GM21360 (cell line): Measurements from ENCODE around the gene CCDC112.

ENCODE experiments used
- ATAC-seq: cut with Tn5 transposase; IDR thresholded peaks from one replicate; pipeline ENCODE4 v1.9.1; 2021; ENCODE audit warnings: mild to moderate bottlenecking, moderate library complexity; ENCODE audit not compliant: unreplicated experiment

CCDC112 gene

GRCh38 chr5:115317736-115318135, 21.3 kb upstream of the CCDC112 start:
- ATAC-seq, result no peak

- no peak for ATAC-seq
Measured at GRCh38 chr5:115317320-115317719, 20.9 kb upstream of the CCDC112 start.

- no peak for ATAC-seq
Measured at GRCh38 chr5:115313632-115314031, 17.2 kb upstream of the CCDC112 start.

DNA sequence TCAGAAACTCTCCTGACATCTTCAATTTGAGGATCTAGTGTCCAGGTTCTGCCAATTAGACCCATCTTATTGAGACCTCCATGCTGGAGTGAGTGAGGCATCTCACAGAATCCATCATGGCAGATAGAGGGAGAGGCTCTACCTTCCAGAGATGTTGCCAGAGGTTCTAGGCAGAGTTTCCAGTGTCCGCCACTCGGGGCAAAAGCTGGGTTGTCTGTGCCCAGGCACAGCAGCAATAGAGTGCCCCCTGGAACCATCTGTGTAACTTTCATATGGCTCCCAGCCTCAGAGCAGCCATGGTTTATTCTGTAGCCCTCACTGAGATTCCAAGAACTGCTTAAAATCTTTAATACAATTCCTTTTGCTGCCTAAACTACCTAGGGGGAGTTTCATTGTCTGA, 16.6 kb upstream of the CCDC112 start:
- ATAC-seq, result no peak

DNA sequence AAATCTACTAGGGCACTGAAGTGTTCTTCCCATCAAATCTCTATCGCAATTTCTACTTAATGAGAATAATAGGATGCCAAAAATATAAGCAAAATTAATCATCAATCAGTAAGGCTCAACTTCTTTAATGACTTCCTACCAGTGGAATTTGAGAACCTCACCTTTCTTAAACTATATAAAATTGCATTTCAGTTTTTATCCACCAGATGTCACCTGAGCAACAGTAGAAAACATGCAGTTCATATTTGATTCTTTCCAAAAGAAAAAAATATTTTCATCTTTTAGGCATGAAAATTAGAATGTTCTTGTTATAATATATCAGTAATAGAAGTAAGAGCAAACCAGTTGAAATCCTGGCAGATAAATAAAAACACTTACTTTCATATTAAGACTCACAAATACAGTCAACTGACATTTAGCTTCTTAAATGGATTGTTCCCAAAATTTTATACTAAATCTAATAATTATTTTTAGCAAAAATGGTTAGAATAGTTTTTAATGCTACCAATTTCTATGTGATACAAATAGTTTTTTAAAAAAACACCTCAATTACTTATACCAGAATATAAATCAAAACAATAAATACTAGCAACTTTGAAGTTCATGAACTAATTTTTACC, 13.4 kb upstream of the CCDC112 start:
- no peak for ATAC-seq

- no peak for ATAC-seq
Measured at GRCh38 chr5:115308815-115309214, 12.4 kb upstream of the CCDC112 start.

- no peak for ATAC-seq
Measured at GRCh38 chr5:115306011-115306536, 9.6 kb upstream of the CCDC112 start.

- no peak for ATAC-seq
Measured at GRCh38 chr5:115304496-115304895, 8.0 kb upstream of the CCDC112 start.

GRCh38 chr5:115298811-115299210, 2.4 kb upstream of the CCDC112 start:
- no peak for ATAC-seq

DNA sequence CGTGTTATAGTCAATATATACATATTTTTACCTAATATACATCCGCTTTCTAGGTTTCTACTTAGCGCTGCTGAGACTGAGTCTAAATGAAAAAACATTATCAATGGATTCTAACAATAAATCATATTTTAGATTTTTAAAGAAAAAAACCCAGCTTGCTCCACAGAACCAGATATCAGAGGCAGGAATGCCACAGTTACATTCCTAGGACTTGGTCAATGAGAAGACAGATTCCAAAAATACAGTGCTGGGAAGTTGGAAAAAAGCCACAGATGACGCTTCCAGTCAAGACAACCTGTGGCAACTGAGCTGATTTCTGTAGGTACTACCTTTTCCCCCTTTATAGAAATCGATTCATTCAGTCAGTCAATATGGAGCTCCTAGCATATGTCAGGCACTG, 577 bp upstream of the CCDC112 start:
- no peak for ATAC-seq

DNA sequence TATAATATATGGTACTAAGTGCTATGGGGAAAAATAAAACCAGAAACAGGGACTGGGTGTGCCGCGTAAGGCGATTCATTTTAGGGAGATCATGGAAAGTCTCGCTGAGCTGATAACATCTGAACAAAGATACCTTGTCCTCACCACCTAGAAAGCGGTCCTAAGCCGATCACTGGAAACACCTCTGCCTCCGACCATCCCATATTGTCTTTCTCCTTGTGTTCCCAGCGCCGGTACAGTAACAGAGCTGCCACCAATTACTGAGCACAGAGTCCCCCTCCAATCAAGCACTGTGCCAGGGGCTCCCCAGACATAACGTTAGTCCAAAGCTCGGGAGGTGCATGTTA, 704 bp downstream of the CCDC112 start:
- ATAC-seq, result peak; percentile 22

DNA sequence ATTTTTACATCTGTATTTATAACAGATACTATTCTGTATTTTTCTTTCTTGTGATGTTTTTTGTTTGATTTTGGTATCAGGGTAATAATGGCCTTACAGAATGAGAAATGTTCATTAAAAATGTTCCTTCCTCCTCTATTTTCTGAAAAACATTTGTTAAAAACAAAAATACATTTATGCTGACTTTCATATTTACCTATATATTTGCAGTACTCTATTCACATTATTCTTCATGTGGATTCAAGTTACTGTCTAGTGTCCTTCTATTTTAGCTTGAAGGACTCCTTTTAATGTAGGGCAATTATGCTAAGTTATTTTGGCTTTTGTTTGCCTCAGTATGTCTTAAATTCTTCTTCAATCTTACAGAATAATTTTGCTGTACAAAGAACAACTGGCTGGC, 5.1 kb downstream of the CCDC112 start:
- no peak for ATAC-seq

DNA sequence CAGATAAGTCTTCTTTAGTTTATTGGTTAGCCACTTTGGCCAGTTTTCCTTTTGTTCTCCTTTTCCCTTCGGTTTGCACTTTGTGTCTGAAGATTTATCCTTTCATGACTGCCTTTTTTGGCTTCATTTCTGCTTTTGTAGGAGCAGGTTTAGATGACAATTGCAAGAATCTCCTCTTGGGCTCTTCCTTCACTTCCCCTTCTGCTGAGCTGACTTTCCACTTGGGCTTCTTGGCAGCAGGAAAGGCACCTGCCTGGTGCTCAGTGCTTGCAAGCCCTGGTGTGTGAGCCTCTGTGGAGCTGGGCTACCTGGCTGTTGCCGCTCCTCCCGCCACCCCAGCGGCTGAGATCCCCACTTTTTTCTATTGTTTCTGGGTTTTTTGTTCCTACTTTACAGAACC, 7.3 kb downstream of the CCDC112 start:
- ATAC-seq, result no peak

GRCh38 chr5:115284021-115284420, 12.4 kb downstream of the CCDC112 start:
- ATAC-seq, result no peak

GRCh38 chr5:115282131-115282530, 14.3 kb downstream of the CCDC112 start:
- no peak for ATAC-seq

GRCh38 chr5:115274584-115274983, 21.9 kb downstream of the CCDC112 start:
- no peak for ATAC-seq

DNA sequence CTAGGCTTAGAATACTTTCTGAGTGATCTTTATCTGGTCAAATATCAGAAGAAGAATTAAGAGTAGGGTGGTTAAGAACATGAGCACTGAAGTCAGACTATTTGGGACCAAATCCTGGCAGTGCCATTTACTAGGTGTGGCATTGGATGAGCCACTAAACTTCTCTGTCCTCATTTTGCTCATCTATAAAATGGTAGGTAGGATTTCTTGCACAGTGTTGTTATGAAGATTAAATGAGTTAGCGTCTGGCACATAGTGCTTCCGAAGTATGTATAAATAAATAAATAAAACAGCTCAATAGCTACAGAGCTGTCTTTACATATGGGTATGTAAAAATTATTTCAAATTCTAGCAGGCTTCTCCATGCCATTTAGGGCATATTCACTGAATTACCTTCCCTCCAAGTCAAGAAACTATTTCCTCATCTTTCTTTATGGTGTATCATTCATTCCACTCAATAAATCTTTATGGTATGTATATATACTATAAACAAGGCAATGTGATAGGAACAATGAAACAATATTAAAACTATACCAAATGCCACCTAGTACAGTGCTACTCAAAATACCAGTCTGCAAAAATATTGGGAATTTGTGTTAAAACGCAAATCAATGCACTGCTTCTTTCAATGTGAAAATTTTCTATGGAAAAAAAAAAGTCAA, 24.0 kb downstream of the CCDC112 start:
- no peak for ATAC-seq

GRCh38 chr5:115271295-115272050, 25.0 kb downstream of the CCDC112 start:
- peak; percentile 52 for ATAC-seq

- no peak for ATAC-seq
Measured at GRCh38 chr5:115267617-115268016, 28.8 kb downstream of the CCDC112 start.

GRCh38 chr5:115265220-115265619, 31.2 kb downstream of the CCDC112 start:
- ATAC-seq, result no peak

DNA sequence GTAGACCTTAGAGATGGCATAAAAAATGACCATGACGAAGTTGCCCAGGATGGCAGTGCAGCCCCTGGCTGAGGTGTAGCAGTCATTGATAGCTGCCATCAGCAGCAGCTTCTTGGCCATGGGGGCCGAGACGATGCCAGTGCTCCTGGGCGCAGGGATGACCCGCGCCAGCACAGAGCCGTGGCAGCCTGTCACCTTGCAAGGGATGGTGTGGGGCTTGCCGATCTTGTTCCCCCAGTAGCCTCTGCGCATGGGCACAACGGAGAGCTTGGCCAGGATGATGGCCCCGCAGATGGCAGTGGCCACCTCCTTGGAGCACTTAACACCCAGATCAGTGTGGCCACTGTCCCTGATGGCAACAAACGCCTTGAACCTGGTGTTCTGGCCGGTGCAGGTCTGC, 31.7 kb downstream of the CCDC112 start:
- ATAC-seq, result no peak

DNA sequence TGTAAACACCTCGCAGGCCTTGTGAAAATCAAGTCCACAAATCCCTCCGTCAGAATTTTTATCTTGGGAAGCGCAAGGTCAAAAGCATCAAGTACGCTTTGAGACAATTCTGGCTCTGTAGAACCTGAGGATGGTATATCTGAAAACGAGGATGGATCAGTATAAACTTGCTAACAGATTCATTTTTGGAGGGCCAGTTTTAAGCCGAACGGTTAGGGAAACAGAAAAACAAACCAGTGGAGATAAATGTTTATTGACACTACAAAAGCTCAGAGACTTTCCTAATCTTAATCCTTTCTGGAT, 33.4 kb downstream of the CCDC112 start:
- ATAC-seq, result no peak
